LoVo (cell line): ENCODE measurements around the gene MCF2L2.

Experiments used
- DNase-seq: peaks from one replicate; pipeline ENCODE4 v3.0.0-alpha.2; 2016; ENCODE audit warnings: low spot score

Gene MCF2L2

GRCh38 chr3:183265834-183266417, 162.5 kb downstream of the MCF2L2 start:
- DNase-seq: peak; percentile 85

GRCh38 chr3:183265157-183265642, 163.2 kb downstream of the MCF2L2 start:
- no peak for DNase-seq

GRCh38 chr3:183264268-183264667, 164.2 kb downstream of the MCF2L2 start:
- no peak for DNase-seq

- no peak for DNase-seq
These were observed 165.5 kb downstream of the MCF2L2 start for GRCh38 chr3:183262875-183263378.

- DNase-seq: no peak
These were observed 167.2 kb downstream of the MCF2L2 start for GRCh38 chr3:183261151-183261724.

GRCh38 chr3:183260167-183260904, 168.1 kb downstream of the MCF2L2 start:
- no peak for DNase-seq

GRCh38 chr3:183259621-183260020, 168.8 kb downstream of the MCF2L2 start:
- no peak for DNase-seq

- no peak for DNase-seq
These were observed 169.3 kb downstream of the MCF2L2 start for GRCh38 chr3:183259087-183259486.

GRCh38 chr3:183255348-183255730, 173.1 kb downstream of the MCF2L2 start:
- no peak for DNase-seq

GRCh38 chr3:183254487-183255347, 173.7 kb downstream of the MCF2L2 start:
- DNase-seq: no peak

- DNase-seq: peak; percentile 19
These were observed 174.6 kb downstream of the MCF2L2 start for GRCh38 chr3:183253528-183254486.

- peak; percentile 82 for DNase-seq
These were observed 175.4 kb downstream of the MCF2L2 start, which contains the start of gene B3GNT5 for GRCh38 chr3:183252973-183253527. Gene B3GNT5 (plus strand): TSS chr3:183253253. CDS start chr3:183269799, 16,546 bp downstream.

GRCh38 chr3:183252118-183252782, 176.2 kb downstream of the MCF2L2 start:
- DNase-seq: no peak

- DNase-seq: no peak
These were observed 179.3 kb downstream of the MCF2L2 start for GRCh38 chr3:183249006-183249718.

GRCh38 chr3:183247011-183247589, 181.3 kb downstream of the MCF2L2 start:
- no peak for DNase-seq

- DNase-seq: no peak
These were observed 183.4 kb downstream of the MCF2L2 start for GRCh38 chr3:183244981-183245476.

GRCh38 chr3:183244219-183244618, 184.2 kb downstream of the MCF2L2 start:
- DNase-seq: no peak

GRCh38 chr3:183242431-183242830, 186.0 kb downstream of the MCF2L2 start:
- DNase-seq: no peak

- no peak for DNase-seq
These were observed 189.4 kb downstream of the MCF2L2 start for GRCh38 chr3:183239046-183239445.
